ENCODE measurements around the gene TIMM13. TPM values are rescaled to one million over a fixed set of nuclear protein-coding genes. Genes with fewer than 3 reads are reported as not detected.

TIMM13 gene
- total RNA-seq, 1 donor from 2014 or later = 91.5 TPM

GRCh38 chr19:2453431-2454025, 26.1 kb upstream of the TIMM13 start:
- no peak for DNase-seq
- peaks cover 2% of the 10 kb centered on the region for H3K27me3 Mint-ChIP-seq (ENCODE audit: unreplicated experiment)
- no peaks in the 10 kb centered on the region for H3K4me1 Mint-ChIP-seq (ENCODE audit: low read depth, unreplicated experiment)
- no peak for TF ChIP-seq CTCF (IDR thresholded peaks at IDR 0.05; ENCODE audit: partially characterized antibody, unreplicated experiment)
- H3K4me3 Mint-ChIP-seq (ENCODE audit: unreplicated experiment) = no peak overlapping the region
- H3K36me3 Mint-ChIP-seq (ENCODE audit: unreplicated experiment) = no peaks in the 10 kb centered on the region
- H3K9me3 Mint-ChIP-seq (ENCODE audit: unreplicated experiment) = peaks cover 5% of the 10 kb centered on the region
- no peak overlapping the region for H3K27ac Mint-ChIP-seq (ENCODE audit: unreplicated experiment)

GRCh38 chr19:2451741-2452140, 24.4 kb upstream of the TIMM13 start:
- Mint-ChIP-seq H3K36me3 (ENCODE audit: unreplicated experiment) (no peaks in the 10 kb centered on the region), H3K27ac (ENCODE audit: unreplicated experiment) (no peak overlapping the region), H3K27me3 (ENCODE audit: unreplicated experiment) (peaks cover 3% of the 10 kb centered on the region), H3K4me1 (ENCODE audit: low read depth, unreplicated experiment) (peaks cover 3% of the 10 kb centered on the region), H3K9me3 (ENCODE audit: unreplicated experiment) (peaks cover 5% of the 10 kb centered on the region), H3K4me3 (ENCODE audit: unreplicated experiment) (no peak overlapping the region)
- no peak for DNase-seq
- no peak for TF ChIP-seq CTCF (IDR thresholded peaks at IDR 0.05; ENCODE audit: partially characterized antibody, unreplicated experiment)

GRCh38 chr19:2451138-2451537, 23.8 kb upstream of the TIMM13 start:
- Mint-ChIP-seq H3K9me3 (ENCODE audit: unreplicated experiment) (peaks cover 5% of the 10 kb centered on the region), H3K36me3 (ENCODE audit: unreplicated experiment) (no peaks in the 10 kb centered on the region), H3K27me3 (ENCODE audit: unreplicated experiment) (peaks cover 3% of the 10 kb centered on the region), H3K4me1 (ENCODE audit: low read depth, unreplicated experiment) (peaks cover 6% of the 10 kb centered on the region), H3K4me3 (ENCODE audit: unreplicated experiment) (no peak overlapping the region), H3K27ac (ENCODE audit: unreplicated experiment) (no peak overlapping the region)
- no peak for TF ChIP-seq CTCF (IDR thresholded peaks at IDR 0.05; ENCODE audit: partially characterized antibody, unreplicated experiment)
- DNase-seq = no peak

- peaks cover 3% of the 10 kb centered on the region for H3K9me3 Mint-ChIP-seq (ENCODE audit: unreplicated experiment)
- no peak overlapping the region for H3K27ac Mint-ChIP-seq (ENCODE audit: unreplicated experiment)
- peaks cover 9% of the 10 kb centered on the region for H3K4me1 Mint-ChIP-seq (ENCODE audit: low read depth, unreplicated experiment)
- no peak for TF ChIP-seq CTCF (IDR thresholded peaks at IDR 0.05; ENCODE audit: partially characterized antibody, unreplicated experiment)
- peaks cover 7% of the 10 kb centered on the region for H3K27me3 Mint-ChIP-seq (ENCODE audit: unreplicated experiment)
- DNase-seq = no peak
- no peaks in the 10 kb centered on the region for H3K36me3 Mint-ChIP-seq (ENCODE audit: unreplicated experiment)
- H3K4me3 Mint-ChIP-seq (ENCODE audit: unreplicated experiment) = no peak overlapping the region
Observed at GRCh38 chr19:2449019-2449418, 21.6 kb upstream of the TIMM13 start.

- Mint-ChIP-seq H3K4me1 (ENCODE audit: low read depth, unreplicated experiment) (peaks cover 11% of the 10 kb centered on the region), H3K9me3 (ENCODE audit: unreplicated experiment) (no peaks in the 10 kb centered on the region), H3K27ac (ENCODE audit: unreplicated experiment) (peak overlapping the region; percentile 66), H3K27me3 (ENCODE audit: unreplicated experiment) (peaks cover 5% of the 10 kb centered on the region), H3K36me3 (ENCODE audit: unreplicated experiment) (no peaks in the 10 kb centered on the region), H3K4me3 (ENCODE audit: unreplicated experiment) (no peak overlapping the region)
- no peak for DNase-seq
- TF ChIP-seq CTCF (IDR thresholded peaks at IDR 0.05; ENCODE audit: partially characterized antibody, unreplicated experiment) = no peak
Observed at GRCh38 chr19:2446381-2446780, 19.0 kb upstream of the TIMM13 start.
